ENCODE results near the gene PLPP4. TPM values are rescaled to one million over a fixed set of nuclear protein-coding genes. Genes with fewer than 3 reads are reported as not detected.

The PLPP4 gene
- polyA plus RNA-seq, 1 of the 3 experiments (the other 2 are of a cell fraction) = 27.9 TPM

DNA sequence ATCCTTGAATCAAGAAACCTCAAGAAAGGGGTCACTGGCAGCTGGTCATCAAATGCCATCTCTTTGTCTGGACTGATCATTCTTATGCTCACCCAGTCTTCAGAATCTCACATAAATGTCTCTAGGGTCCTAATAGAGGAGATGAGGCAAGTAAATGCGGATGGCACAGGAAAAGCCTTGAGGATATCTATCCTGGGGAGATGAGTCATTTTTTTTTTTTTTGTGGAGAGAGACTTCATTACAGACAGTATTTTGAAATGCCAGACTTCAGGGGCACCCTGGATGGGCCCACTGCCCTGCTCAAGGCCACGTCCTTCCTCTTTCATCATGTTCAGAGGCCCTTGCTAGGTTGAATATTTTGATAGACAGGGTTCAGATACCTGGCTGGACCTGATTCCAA, 19.5 kb upstream of the PLPP4 start:
- peak overlapping the region in 1 of 2 experiments; percentile 48; a peak in 2 of 4 replicates for H3K27ac ChIP-seq (ENCODE audit: low read depth in 2 of 2, low read length in 1 of 2)
- no peaks in the 10 kb centered on the region for H3K9me3 ChIP-seq
- peak overlapping the region; percentile 60; the same call in 1 of the 2 replicates for H2AFZ ChIP-seq (ENCODE audit: low read depth)
- H3K9me2 ChIP-seq = no peaks in the 10 kb centered on the region
- 63% methylated on average over 2 of the region's 2 CpGs for WGBS (ENCODE audit: low lambda C conversion rate)
- no peaks in the 10 kb centered on the region for H3K79me2 ChIP-seq (ENCODE audit: insufficient read depth)
- POLR2A ChIA-PET = no interaction called here
- TF ChIP-seq FOSL2 (IDR thresholded peaks at IDR 0.05; ENCODE audit: borderline replicate concordance, low read depth) (peak; percentile 36; the same call in 1 of the 2 replicates), FOXM1 (IDR thresholded peaks at IDR 0.05; ENCODE audit: low read depth) (no peak)
- H4K20me1 ChIP-seq (ENCODE audit: insufficient read depth) = no peaks in the 10 kb centered on the region
- CTCF ChIA-PET = interaction anchor here (0.6 kb wide), 1 partner anchor 1712 kb away, joined by 3 read pairs; no protein-coding TSS in a partner anchor
- H3K36me3 ChIP-seq (replicated peaks in 1 of 2; ENCODE audit: control insufficient read depth in 1 of 2, insufficient read depth in 2 of 2, low read length in 1 of 2) = no peaks in the 10 kb centered on the region
- H3F3A ChIP-seq (replicated peaks; ENCODE audit: insufficient read depth) = peaks cover 4% of the 10 kb centered on the region
- H3K4me3 ChIP-seq (ENCODE audit: low read depth in 2 of 2, low read length in 1 of 2) = no peak overlapping the region
- no peak for DNase-seq
- H3K27me3 ChIP-seq (ENCODE audit: insufficient read depth) = no peaks in the 10 kb centered on the region
- peaks cover 0 to 8% of the 10 kb centered on the region in 2 experiments; a peak in 1 of 4 replicates for H3K4me1 ChIP-seq (ENCODE audit: control insufficient read depth in 1 of 2, insufficient read depth in 2 of 2, low read depth in 1 of 2, low read length in 1 of 2)
- peak overlapping the region; percentile 9; the same call in 1 of the 2 replicates for H3K9ac ChIP-seq
- H3K4me2 ChIP-seq = no peak overlapping the region

DNA sequence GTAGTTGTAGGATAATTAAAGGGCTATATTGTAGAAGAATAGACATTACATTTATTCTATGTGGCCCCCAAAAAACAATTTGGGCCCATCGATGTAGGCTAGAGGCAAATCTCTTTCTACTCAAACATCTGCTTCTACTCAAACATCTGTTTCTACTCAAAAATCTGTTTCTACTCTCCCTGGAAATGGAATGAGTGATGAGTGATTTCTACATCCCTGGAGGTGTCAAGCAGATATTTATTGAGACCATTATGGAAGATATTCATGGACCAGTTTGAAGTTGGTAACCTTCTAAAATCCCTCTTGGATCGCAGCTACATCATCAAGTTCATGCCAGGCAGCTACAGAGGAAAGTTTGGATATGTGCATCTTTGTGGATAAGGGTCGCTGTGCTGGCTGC, 5.1 kb upstream of the PLPP4 start:
- H3K4me1 ChIP-seq (ENCODE audit: control insufficient read depth in 1 of 2, insufficient read depth in 2 of 2, low read depth in 1 of 2, low read length in 1 of 2) = peaks cover 7 to 10% of the 10 kb centered on the region in 2 experiments; a peak in 3 of 4 replicates
- ChIA-PET POLR2A (interaction anchor here (0.7 kb wide), 1 partner anchor 579 kb away, joined by 3 read pairs; the partner anchor contains the start of gene MCMBP), CTCF (interaction anchor here (0.7 to 1.0 kb wide), 3 partner anchors 13 to 29 kb away, joined by 3 read pairs; no protein-coding TSS in a partner anchor)
- no peak overlapping the region for H3K9ac ChIP-seq
- peak; percentile 44 for DNase-seq
- H3K9me3 ChIP-seq = no peaks in the 10 kb centered on the region
- TF ChIP-seq FOSL2 (IDR thresholded peaks at IDR 0.05; ENCODE audit: borderline replicate concordance, low read depth) (no peak), RAD21 (IDR thresholded peaks at IDR 0.05; ENCODE audit: low read length) (no peak), TCF12 (IDR thresholded peaks at IDR 0.05) (peak; percentile 65), EP300 (IDR thresholded peaks at IDR 0.05; ENCODE audit: borderline replicate concordance in 1 of 2, low read depth in 1 of 2, low read length in 1 of 2) (peak in 1 of 2 experiments; percentile 29; a peak in 1 of 4 replicates), ELF1 (IDR thresholded peaks at IDR 0.05) (no peak), MXI1 (IDR thresholded peaks at IDR 0.05; ENCODE audit: low read depth, low read length) (no peak), RCOR1 (IDR thresholded peaks at IDR 0.05; ENCODE audit: low read length) (peak; percentile 50; the same call in 1 of the 2 replicates), NFIC (IDR thresholded peaks at IDR 0.05; ENCODE audit: borderline replicate concordance) (no peak)
- TF ChIP-seq, protein P1, sequence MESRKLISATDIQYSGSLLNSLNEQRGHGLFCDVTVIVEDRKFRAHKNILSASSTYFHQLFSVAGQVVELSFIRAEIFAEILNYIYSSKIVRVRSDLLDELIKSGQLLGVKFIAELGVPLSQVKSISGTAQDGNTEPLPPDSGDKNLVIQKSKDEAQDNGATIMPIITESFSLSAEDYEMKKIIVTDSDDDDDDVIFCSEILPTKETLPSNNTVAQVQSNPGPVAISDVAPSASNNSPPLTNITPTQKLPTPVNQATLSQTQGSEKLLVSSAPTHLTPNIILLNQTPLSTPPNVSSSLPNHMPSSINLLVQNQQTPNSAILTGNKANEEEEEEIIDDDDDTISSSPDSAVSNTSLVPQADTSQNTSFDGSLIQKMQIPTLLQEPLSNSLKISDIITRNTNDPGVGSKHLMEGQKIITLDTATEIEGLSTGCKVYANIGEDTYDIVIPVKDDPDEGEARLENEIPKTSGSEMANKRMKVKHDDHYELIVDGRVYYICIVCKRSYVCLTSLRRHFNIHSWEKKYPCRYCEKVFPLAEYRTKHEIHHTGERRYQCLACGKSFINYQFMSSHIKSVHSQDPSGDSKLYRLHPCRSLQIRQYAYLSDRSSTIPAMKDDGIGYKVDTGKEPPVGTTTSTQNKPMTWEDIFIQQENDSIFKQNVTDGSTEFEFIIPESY (IDR thresholded peaks at IDR 0.05; ENCODE audit: borderline replicate concordance, low read depth) = no peak
- TF ChIP-seq, protein P2, sequence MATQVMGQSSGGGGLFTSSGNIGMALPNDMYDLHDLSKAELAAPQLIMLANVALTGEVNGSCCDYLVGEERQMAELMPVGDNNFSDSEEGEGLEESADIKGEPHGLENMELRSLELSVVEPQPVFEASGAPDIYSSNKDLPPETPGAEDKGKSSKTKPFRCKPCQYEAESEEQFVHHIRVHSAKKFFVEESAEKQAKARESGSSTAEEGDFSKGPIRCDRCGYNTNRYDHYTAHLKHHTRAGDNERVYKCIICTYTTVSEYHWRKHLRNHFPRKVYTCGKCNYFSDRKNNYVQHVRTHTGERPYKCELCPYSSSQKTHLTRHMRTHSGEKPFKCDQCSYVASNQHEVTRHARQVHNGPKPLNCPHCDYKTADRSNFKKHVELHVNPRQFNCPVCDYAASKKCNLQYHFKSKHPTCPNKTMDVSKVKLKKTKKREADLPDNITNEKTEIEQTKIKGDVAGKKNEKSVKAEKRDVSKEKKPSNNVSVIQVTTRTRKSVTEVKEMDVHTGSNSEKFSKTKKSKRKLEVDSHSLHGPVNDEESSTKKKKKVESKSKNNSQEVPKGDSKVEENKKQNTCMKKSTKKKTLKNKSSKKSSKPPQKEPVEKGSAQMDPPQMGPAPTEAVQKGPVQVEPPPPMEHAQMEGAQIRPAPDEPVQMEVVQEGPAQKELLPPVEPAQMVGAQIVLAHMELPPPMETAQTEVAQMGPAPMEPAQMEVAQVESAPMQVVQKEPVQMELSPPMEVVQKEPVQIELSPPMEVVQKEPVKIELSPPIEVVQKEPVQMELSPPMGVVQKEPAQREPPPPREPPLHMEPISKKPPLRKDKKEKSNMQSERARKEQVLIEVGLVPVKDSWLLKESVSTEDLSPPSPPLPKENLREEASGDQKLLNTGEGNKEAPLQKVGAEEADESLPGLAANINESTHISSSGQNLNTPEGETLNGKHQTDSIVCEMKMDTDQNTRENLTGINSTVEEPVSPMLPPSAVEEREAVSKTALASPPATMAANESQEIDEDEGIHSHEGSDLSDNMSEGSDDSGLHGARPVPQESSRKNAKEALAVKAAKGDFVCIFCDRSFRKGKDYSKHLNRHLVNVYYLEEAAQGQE (IDR thresholded peaks at IDR 0.05; ENCODE audit: low read depth, low read length) = no peak
- no peaks in the 10 kb centered on the region for H4K20me1 ChIP-seq (ENCODE audit: insufficient read depth)
- H3K27ac ChIP-seq (ENCODE audit: low read depth in 2 of 2, low read length in 1 of 2) = no peak overlapping the region
- no peaks in the 10 kb centered on the region for H3F3A ChIP-seq (replicated peaks; ENCODE audit: insufficient read depth)
- WGBS (ENCODE audit: low lambda C conversion rate) = 15% methylated on average over 3 of the region's 3 CpGs
- H3K27me3 ChIP-seq (ENCODE audit: insufficient read depth) = no peaks in the 10 kb centered on the region
- no peaks in the 10 kb centered on the region for H3K9me2 ChIP-seq
- no peak overlapping the region for H3K4me3 ChIP-seq (ENCODE audit: low read depth in 2 of 2, low read length in 1 of 2)
- H3K4me2 ChIP-seq = no peak overlapping the region
- no peak overlapping the region for H2AFZ ChIP-seq (ENCODE audit: low read depth)
- H3K79me2 ChIP-seq (ENCODE audit: insufficient read depth) = peaks cover 7% of the 10 kb centered on the region; the same call in 1 of the 2 replicates
- H3K36me3 ChIP-seq (replicated peaks in 1 of 2; ENCODE audit: control insufficient read depth in 1 of 2, insufficient read depth in 2 of 2, low read length in 1 of 2) = no peaks in the 10 kb centered on the region

Measured in SK-N-SH (cell line).